Measurements from ENCODE around the gene AKAP5. TPM values are rescaled to one million over a fixed set of nuclear protein-coding genes. Genes with fewer than 3 reads are reported as not detected.

The AKAP5 gene
- total RNA-seq, 4 donors from 2014 or later = 0.51 to 5.3 (median 2.8) TPM

GRCh38 chr14:64491637-64492036, 26.3 kb downstream of the AKAP5 start:
- H3K4me1 ChIP-seq = no peaks in the 10 kb centered on the region
- no peak for DNase-seq
- intact Hi-C loops (cut with DNase I; ENCODE audit: low total_unique reads) = no loop called here
- H3K9me3 ChIP-seq = no peaks in the 10 kb centered on the region
- H3K27ac ChIP-seq = no peak overlapping the region
- no peak for TF ChIP-seq CTCF (IDR thresholded peaks at IDR 0.05)
- TF ChIP-seq POLR2A (IDR thresholded peaks at IDR 0.05) = no peak
- no peaks in the 10 kb centered on the region for H3K36me3 ChIP-seq
- H3K4me3 ChIP-seq = no peak overlapping the region
- H3K27me3 ChIP-seq = no peaks in the 10 kb centered on the region

DNA sequence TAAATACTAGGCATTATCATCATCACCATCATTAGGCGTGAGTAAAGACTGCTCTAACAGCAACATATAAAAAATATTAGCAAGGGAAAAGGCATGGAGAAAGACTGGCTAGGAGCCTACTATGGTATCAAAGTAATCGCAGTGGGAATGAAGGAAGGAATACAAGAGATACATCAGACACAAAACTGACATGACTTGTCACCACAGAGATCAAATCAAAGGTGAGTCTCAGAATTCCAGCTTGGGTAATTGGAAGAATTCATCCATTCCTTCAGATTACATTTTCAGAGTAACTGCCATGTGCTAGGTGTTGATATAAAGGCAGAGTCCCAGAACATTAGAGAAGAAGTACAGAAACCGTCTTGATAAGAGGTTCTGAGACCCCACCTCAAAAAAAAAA, 28.2 kb downstream of the AKAP5 start:
- no peak for DNase-seq
- TF ChIP-seq CTCF (IDR thresholded peaks at IDR 0.05) (no peak), POLR2A (IDR thresholded peaks at IDR 0.05) (no peak)
- H3K36me3 ChIP-seq = no peaks in the 10 kb centered on the region
- no peaks in the 10 kb centered on the region for H3K4me1 ChIP-seq
- no peak overlapping the region for H3K4me3 ChIP-seq
- intact Hi-C loops (cut with DNase I; ENCODE audit: low total_unique reads) = no loop called here
- no peak overlapping the region for H3K27ac ChIP-seq
- no peaks in the 10 kb centered on the region for H3K27me3 ChIP-seq
- H3K9me3 ChIP-seq = no peaks in the 10 kb centered on the region

- peaks cover 0 to 4% of the 10 kb centered on the region in 2 donors for H3K4me1 ChIP-seq
- DNase-seq = no peak
- H3K9me3 ChIP-seq = no peaks in the 10 kb centered on the region
- H3K27ac ChIP-seq = no peak overlapping the region
- H3K4me3 ChIP-seq = no peak overlapping the region
- intact Hi-C loops (cut with DNase I; ENCODE audit: low total_unique reads) = no loop called here
- H3K36me3 ChIP-seq = no peaks in the 10 kb centered on the region
- no peaks in the 10 kb centered on the region for H3K27me3 ChIP-seq
- TF ChIP-seq POLR2A (IDR thresholded peaks at IDR 0.05) = no peak
- TF ChIP-seq CTCF (IDR thresholded peaks at IDR 0.05) = no peak
Observed at GRCh38 chr14:64495252-64495651, 30.0 kb downstream of the AKAP5 start.

- intact Hi-C loops (cut with DNase I; ENCODE audit: low total_unique reads) = no loop called here
- no peaks in the 10 kb centered on the region for H3K36me3 ChIP-seq
- no peak overlapping the region for H3K4me3 ChIP-seq
- no peaks in the 10 kb centered on the region for H3K9me3 ChIP-seq
- no peak for DNase-seq
- H3K27me3 ChIP-seq = no peaks in the 10 kb centered on the region
- peaks cover 2 to 12% of the 10 kb centered on the region in 2 donors for H3K4me1 ChIP-seq
- TF ChIP-seq CTCF (IDR thresholded peaks at IDR 0.05) (no peak), POLR2A (IDR thresholded peaks at IDR 0.05) (no peak)
- no peak overlapping the region for H3K27ac ChIP-seq
Observed at GRCh38 chr14:64496764-64497163, 31.5 kb downstream of the AKAP5 start.

DNA sequence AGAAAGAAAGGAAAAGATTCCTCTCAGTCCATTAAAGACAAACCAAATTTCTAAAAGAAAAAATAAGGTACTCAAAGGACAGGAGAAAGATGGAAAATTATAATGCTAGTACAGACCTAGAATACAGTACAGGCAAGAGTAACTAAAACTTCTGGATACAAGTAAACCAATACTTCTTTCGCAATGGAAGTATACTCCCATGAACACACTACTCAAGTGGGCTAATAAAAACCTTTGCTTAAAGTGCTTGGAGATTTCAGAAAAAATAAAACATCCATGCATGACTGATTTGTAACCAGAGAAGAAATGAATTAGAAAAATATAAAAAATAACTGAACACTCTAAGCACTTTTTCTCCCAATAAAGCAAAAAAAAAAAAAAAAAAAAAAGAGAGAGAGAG, 34.8 kb downstream of the AKAP5 start:
- Histone ChIP-seq H3K4me1 (peaks cover 6 to 12% of the 10 kb centered on the region in 2 donors), H3K36me3 (no peaks in the 10 kb centered on the region), H3K4me3 (no peak overlapping the region), H3K9me3 (no peaks in the 10 kb centered on the region), H3K27ac (no peak overlapping the region), H3K27me3 (no peaks in the 10 kb centered on the region)
- DNase-seq = no peak
- intact Hi-C loops (cut with DNase I; ENCODE audit: low total_unique reads) = no loop called here
- TF ChIP-seq CTCF (IDR thresholded peaks at IDR 0.05) (no peak), POLR2A (IDR thresholded peaks at IDR 0.05) (no peak)
